HEK293 (cell line): ENCODE data around the gene TOPBP1.
A peak's percentile ranks its signal among the peaks of the same experiment; 100 is the strongest.

Source experiments
- BCL11B ChIP-seq: fragments of 450-650 bp; formaldehyde crosslinking; IDR thresholded peaks from 2 replicates; pipeline ENCODE4 v1.5.1; 2016; ENCODE audit warnings: low read depth, missing biosample characterization, missing genetic modification characterization
- CTCF ChIP-seq: fragments of 450-650 bp; formaldehyde crosslinking; IDR thresholded peaks from 2 replicates; pipeline ENCODE4 v1.5.1; 2016; ENCODE audit warnings: missing biosample characterization, missing genetic modification characterization
- GLIS2 ChIP-seq: fragments of 450-650 bp; formaldehyde crosslinking; IDR thresholded peaks from 2 replicates; pipeline ENCODE4 v1.5.1; 2016; ENCODE audit warnings: missing biosample characterization, missing genetic modification characterization
- HIC1 ChIP-seq: fragments of 450-650 bp; formaldehyde crosslinking; IDR thresholded peaks from 2 replicates; pipeline ENCODE4 v1.5.1; 2016; ENCODE audit warnings: missing biosample characterization, missing genetic modification characterization
- HOXA7 ChIP-seq: sonication (generic); formaldehyde crosslinking; IDR thresholded peaks from 2 replicates; pipeline ENCODE4 v1.8.1; 2022; ENCODE audit warnings: missing genetic modification reagents, borderline replicate concordance
- KLF7 ChIP-seq: fragments of 450-650 bp; formaldehyde crosslinking; IDR thresholded peaks from 2 replicates; pipeline ENCODE4 v1.5.1; 2016; ENCODE audit warnings: missing biosample characterization, missing genetic modification characterization, borderline replicate concordance
- PATZ1 ChIP-seq: fragments of 450-650 bp; formaldehyde crosslinking; IDR thresholded peaks from 2 replicates; pipeline ENCODE4 v1.5.1; 2016; ENCODE audit warnings: missing biosample characterization, missing genetic modification characterization
- REST ChIP-seq: fragments of 450-650 bp; formaldehyde crosslinking; IDR thresholded peaks from 2 replicates; pipeline ENCODE4 v1.5.1; 2016; ENCODE audit warnings: missing biosample characterization, missing genetic modification characterization
- SCRT1 ChIP-seq: fragments of 450-650 bp; formaldehyde crosslinking; IDR thresholded peaks from 2 replicates; pipeline ENCODE4 v1.5.1; 2016; ENCODE audit warnings: missing biosample characterization, missing genetic modification characterization, borderline replicate concordance
- SCRT2 ChIP-seq: fragments of 450-650 bp; formaldehyde crosslinking; IDR thresholded peaks from 2 replicates; pipeline ENCODE4 v1.5.1; 2016; ENCODE audit warnings: missing biosample characterization, missing genetic modification characterization
- SP2 ChIP-seq: fragments of 450-650 bp; formaldehyde crosslinking; IDR thresholded peaks from 2 replicates; pipeline ENCODE4 v1.5.1; 2016; ENCODE audit warnings: missing biosample characterization, missing genetic modification characterization
- SP3 ChIP-seq: fragments of 450-650 bp; formaldehyde crosslinking; IDR thresholded peaks from 2 replicates; pipeline ENCODE4 v1.5.1; 2016; ENCODE audit warnings: missing biosample characterization, missing genetic modification characterization
- TCF7L2 ChIP-seq: IDR thresholded peaks from 2 replicates; pipeline ENCODE4 v1.6.1; 2011; ENCODE audit warnings: low read depth, mild to moderate bottlenecking, inconsistent platforms, low read length, moderate library complexity, borderline replicate concordance
- ZBTB26 ChIP-seq: fragments of 450-650 bp; formaldehyde crosslinking; optimal IDR thresholded peaks from 2 replicates; pipeline ENCODE3; 2016; ENCODE audit warnings: missing biosample characterization, mild to moderate bottlenecking, missing genetic modification characterization
- ZIC2 ChIP-seq: fragments of 450-650 bp; formaldehyde crosslinking; IDR thresholded peaks from 2 replicates; pipeline ENCODE4 v1.5.1; 2016; ENCODE audit warnings: missing biosample characterization, missing genetic modification characterization
- ZNF132 ChIP-seq: fragments of 450-650 bp; formaldehyde crosslinking; IDR thresholded peaks from 2 replicates; pipeline ENCODE4 v1.5.1; 2017; ENCODE audit warnings: missing biosample characterization, missing genetic modification characterization, borderline replicate concordance
- ZNF214 ChIP-seq: fragments of 450-650 bp; formaldehyde crosslinking; IDR thresholded peaks from 2 replicates; pipeline ENCODE4 v1.5.1; 2017; ENCODE audit warnings: missing biosample characterization, mild to moderate bottlenecking, missing genetic modification characterization, borderline replicate concordance
- ZNF266 ChIP-seq: fragments of 450-650 bp; formaldehyde crosslinking; IDR thresholded peaks from 2 replicates; pipeline ENCODE4 v1.5.1; 2016; ENCODE audit warnings: missing biosample characterization, missing genetic modification characterization, low read depth
- ZNF335 ChIP-seq: fragments of 450-650 bp; formaldehyde crosslinking; conservative IDR thresholded peaks from 2 replicates; pipeline ENCODE4 v1.5.1; 2016; ENCODE audit warnings: missing biosample characterization, missing genetic modification characterization
- ZNF354C ChIP-seq: fragments of 450-650 bp; formaldehyde crosslinking; IDR thresholded peaks from 2 replicates; pipeline ENCODE4 v1.5.1; 2016; ENCODE audit warnings: missing biosample characterization, missing genetic modification characterization, low read depth, borderline replicate concordance
- ZNF416 ChIP-seq: fragments of 450-650 bp; formaldehyde crosslinking; IDR thresholded peaks from 2 replicates; pipeline ENCODE4 v1.5.1; 2016; ENCODE audit warnings: missing biosample characterization, missing genetic modification characterization
- ZNF449 ChIP-seq: fragments of 450-650 bp; formaldehyde crosslinking; IDR thresholded peaks from 2 replicates; pipeline ENCODE4 v1.5.1; 2017; ENCODE audit warnings: missing biosample characterization, mild to moderate bottlenecking, missing genetic modification characterization, moderate library complexity
- ZNF514 ChIP-seq: fragments of 450-650 bp; formaldehyde crosslinking; IDR thresholded peaks from 2 replicates; pipeline ENCODE4 v1.5.1; 2016; ENCODE audit warnings: missing biosample characterization, missing genetic modification characterization
- ZNF558 ChIP-seq: fragments of 450-650 bp; formaldehyde crosslinking; IDR thresholded peaks from 2 replicates; pipeline ENCODE4 v1.5.1; 2016; ENCODE audit warnings: missing biosample characterization, missing genetic modification characterization
- ZNF561 ChIP-seq: fragments of 450-650 bp; IDR thresholded peaks from 2 replicates; pipeline ENCODE4 v1.5.1; 2018; ENCODE audit warnings: missing biosample characterization, missing genetic modification characterization, borderline replicate concordance
- TF ChIP-seq, protein P1 (sequence below): fragments of 450-650 bp; formaldehyde crosslinking; IDR thresholded peaks from 2 replicates; pipeline ENCODE4 v1.5.1; 2016; ENCODE audit warnings: missing biosample characterization, missing genetic modification characterization

TOPBP1 gene

DNA sequence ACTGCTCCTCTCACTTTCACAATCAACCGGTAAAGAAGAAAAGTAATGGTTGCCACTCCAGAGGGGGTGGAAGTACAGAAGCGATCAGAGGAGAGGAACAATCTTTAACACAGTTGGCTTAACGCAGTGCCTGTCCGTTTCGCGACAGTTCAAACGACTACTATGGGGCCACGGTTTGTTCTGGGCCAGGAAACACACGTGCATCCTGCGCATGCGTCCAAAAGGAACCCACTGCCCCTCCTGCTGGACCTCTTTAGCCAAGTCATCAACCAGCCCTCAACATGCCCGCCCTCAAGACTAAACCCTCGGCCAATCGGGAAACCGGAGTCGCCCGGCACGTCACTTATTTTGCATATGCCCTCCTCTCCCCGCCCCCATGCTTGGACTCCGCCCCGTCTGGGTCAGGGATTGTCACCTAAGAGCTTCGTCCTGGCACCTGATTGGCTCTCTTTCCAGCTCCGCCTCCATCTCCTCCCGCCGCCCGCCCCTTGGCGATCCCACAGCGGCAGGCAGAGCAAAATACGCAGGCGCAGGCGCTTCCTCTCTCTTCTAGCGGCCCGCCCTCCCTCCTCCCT is 88.6 kb downstream of the TOPBP1 start (continued):
- TF ChIP-seq CTCF (tag by site-specific recombination) (no peak; the same call in 1 of the 2 replicates), ZNF449 (no peak), HIC1 (no peak), HOXA7 (CRISPR knock-in tag) (no peak), SP2 (peak; percentile 98), BCL11B (tag by site-specific recombination) (0 out of 2 replicates have a peak, but pooled peaks have one; percentile 36), ZNF214 (tag by site-specific recombination) (no peak), TCF7L2 (no peak), SP3 (tag by site-specific recombination) (peak; percentile 98), ZNF416 (tag by site-specific recombination) (no peak), REST (tag by site-specific recombination) (no peak), ZNF561 (no peak), ZNF335 (tag by site-specific recombination) (peak; percentile 90), SCRT1 (tag by site-specific recombination) (no peak), ZIC2 (tag by site-specific recombination) (no peak), ZNF266 (no peak), SCRT2 (tag by site-specific recombination) (no peak), GLIS2 (tag by site-specific recombination) (0 out of 2 replicates have a peak, but pooled peaks have one; percentile 6), ZBTB26 (no peak), ZNF558 (tag by site-specific recombination) (no peak), ZNF132 (tag by site-specific recombination) (no peak), ZNF514 (tag by site-specific recombination) (no peak), KLF7 (no peak), ZNF354C (tag by site-specific recombination) (no peak), PATZ1 (tag by site-specific recombination) (no peak)
- TF ChIP-seq, protein P1, sequence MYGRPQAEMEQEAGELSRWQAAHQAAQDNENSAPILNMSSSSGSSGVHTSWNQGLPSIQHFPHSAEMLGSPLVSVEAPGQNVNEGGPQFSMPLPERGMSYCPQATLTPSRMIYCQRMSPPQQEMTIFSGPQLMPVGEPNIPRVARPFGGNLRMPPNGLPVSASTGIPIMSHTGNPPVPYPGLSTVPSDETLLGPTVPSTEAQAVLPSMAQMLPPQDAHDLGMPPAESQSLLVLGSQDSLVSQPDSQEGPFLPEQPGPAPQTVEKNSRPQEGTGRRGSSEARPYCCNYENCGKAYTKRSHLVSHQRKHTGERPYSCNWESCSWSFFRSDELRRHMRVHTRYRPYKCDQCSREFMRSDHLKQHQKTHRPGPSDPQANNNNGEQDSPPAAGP = no peak
